HepG2 (cell line): ENCODE data around the gene ZNF500.

Experiments
- CAMTA2 ChIP-seq: sonication (generic); formaldehyde crosslinking; IDR thresholded peaks from 2 replicates; pipeline ENCODE4 v1.4.0; 2020; ENCODE audit warnings: mild to moderate bottlenecking, missing genetic modification reagents, borderline replicate concordance
- GABPA ChIP-seq, 2 experiments: IDR thresholded peaks; 2 replicates each; pipeline ENCODE4 v1.6.1; 2011 to 2016; ENCODE audit warnings: low read depth in 2 of 2, low read length in 1 of 2, missing biosample characterization in 1 of 2, missing genetic modification characterization in 1 of 2
- MBNL3 ChIP-seq: fragments of 250-450 bp; sonication (Bioruptor Pico); conservative IDR thresholded peaks from 2 replicates; pipeline ENCODE4 v1.8.0; 2022; ENCODE audit warnings: mild to moderate bottlenecking, inconsistent platforms
- MXI1 ChIP-seq: IDR thresholded peaks from 3 replicates; pipeline ENCODE4 v1.6.1; 2012; ENCODE audit warnings: low read depth, low read length, inconsistent platforms, borderline replicate concordance
- SMC3 ChIP-seq: IDR thresholded peaks from 2 replicates; pipeline ENCODE4 v1.6.1; 2011; ENCODE audit warnings: low read length, improper control_type of control experiment
- ZNF510 ChIP-seq: sonication (generic); formaldehyde crosslinking; IDR thresholded peaks from 2 replicates; pipeline ENCODE4 v1.4.0; 2020; ENCODE audit warnings: low read depth, mild to moderate bottlenecking, missing genetic modification reagents
- ZNF530 ChIP-seq: sonication (generic); formaldehyde crosslinking; IDR thresholded peaks from 2 replicates; pipeline ENCODE4 v1.5.0; 2020; ENCODE audit warnings: low read depth, mild to moderate bottlenecking, missing genetic modification reagents

GRCh38 chr16:4814046-4814445 is 47.1 kb upstream of the ZNF500 start:
- TF ChIP-seq ZNF530 (CRISPR knock-in tag) (no peak), CAMTA2 (CRISPR knock-in tag) (no peak), GABPA (IDR thresholded peaks at IDR 0.05; ENCODE audit: low read depth, low read length) (no peak), GABPA (CRISPR knock-in tag; IDR thresholded peaks at IDR 0.05; ENCODE audit: low read depth) (no peak), ZNF510 (no peak), MBNL3 (CRISPR knock-in tag) (no peak), MXI1 (no peak), SMC3 (no peak)
